HG02943 (cell line): ENCODE measurements around the gene DISC1.
A peak's percentile ranks its signal among the peaks of the same experiment; 100 is the strongest.

Source experiments
- ATAC-seq: cut with Tn5 transposase; IDR thresholded peaks from one replicate; pipeline ENCODE4 v1.9.1; 2021; ENCODE audit warnings: mild to moderate bottlenecking, low read depth, moderate library complexity; ENCODE audit not compliant: unreplicated experiment

DISC1 gene

DNA sequence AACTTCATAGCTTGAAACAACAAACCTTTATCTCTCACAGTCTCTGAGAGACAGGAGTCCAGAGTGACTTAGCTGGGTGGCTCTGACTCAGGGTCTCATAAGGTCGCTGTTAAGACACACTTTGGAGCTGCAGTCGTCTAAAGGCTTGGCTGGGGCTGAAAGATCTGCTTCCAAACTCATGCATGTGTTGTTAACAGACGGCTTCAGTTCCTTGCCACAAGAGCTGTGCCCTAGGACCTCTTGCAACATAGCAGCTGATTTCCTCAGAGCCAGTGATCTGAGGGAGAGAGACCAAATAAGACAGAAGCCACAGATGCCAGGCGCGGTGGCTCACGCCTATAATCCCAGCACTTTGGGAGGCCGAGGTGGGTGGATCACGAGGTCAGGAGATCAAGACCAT is 176.8 kb downstream of the DISC1 start:
- ATAC-seq = no peak

GRCh38 chr1:231806623-231807495 is 180.3 kb downstream of the DISC1 start:
- ATAC-seq = peak; percentile 71

GRCh38 chr1:231807541-231807940 is 181.0 kb downstream of the DISC1 start:
- ATAC-seq = no peak

DNA sequence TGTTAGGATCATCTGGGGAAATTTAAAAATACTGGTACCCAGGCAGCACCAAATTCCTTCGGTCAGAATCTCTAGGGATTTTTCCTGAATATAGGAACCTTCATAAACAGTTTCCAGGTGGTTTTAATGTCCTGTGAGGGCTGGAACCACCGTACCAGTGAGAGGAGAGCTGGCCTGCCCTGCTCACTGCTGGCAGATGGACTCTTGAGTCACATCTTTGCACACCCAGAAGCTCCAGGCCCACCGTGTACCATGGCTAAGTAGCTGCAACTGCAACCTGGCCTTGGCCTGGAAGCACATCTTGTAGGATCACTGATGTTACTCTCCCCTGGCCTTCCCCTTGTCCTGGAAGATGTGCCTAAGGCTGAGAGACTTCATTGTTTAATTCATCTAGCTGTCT is 181.5 kb downstream of the DISC1 start:
- no peak for ATAC-seq

- no peak for ATAC-seq
These were observed 182.4 kb downstream of the DISC1 start for GRCh38 chr1:231808990-231809389.

DNA sequence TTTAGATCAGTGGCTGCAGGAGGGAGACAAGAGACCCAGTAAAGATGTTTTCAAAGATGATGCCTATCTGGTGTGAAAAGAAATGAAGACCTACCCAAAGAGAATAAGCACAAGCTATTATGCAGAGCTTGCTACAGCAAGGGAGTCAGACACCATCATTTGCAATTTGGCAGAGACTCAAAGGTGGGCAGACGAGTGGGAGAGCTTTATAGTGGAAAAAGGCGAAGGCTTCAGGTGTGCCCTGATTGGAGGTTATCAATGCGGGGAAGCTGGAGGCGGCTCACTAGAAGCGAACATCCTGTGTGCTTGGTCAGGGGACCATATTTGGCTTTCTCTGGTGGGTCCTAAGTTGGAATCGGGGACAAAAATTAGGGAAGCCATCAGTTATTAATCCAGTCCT is 183.8 kb downstream of the DISC1 start:
- ATAC-seq = no peak

DNA sequence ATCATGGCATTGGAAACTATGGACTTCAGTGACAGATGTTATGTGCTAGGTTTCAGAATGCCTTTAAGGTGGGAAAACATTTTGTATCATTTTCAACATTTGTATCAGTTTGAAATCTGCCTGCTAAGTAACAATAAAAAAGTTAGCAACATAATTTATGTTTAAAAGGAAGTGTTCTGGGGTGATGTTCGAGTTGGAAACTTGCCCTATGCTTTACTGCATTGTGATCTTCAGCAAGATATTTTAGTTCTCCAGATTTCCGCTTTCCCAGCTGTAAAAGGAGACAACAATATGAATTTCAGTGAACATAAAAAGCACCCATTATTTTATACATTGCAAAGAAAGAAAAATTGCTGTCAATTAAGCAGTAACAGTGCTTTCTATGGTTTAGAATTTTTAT is 187.4 kb downstream of the DISC1 start:
- no peak for ATAC-seq

- no peak for ATAC-seq
These were observed 187.9 kb downstream of the DISC1 start for GRCh38 chr1:231814521-231814920.

DNA sequence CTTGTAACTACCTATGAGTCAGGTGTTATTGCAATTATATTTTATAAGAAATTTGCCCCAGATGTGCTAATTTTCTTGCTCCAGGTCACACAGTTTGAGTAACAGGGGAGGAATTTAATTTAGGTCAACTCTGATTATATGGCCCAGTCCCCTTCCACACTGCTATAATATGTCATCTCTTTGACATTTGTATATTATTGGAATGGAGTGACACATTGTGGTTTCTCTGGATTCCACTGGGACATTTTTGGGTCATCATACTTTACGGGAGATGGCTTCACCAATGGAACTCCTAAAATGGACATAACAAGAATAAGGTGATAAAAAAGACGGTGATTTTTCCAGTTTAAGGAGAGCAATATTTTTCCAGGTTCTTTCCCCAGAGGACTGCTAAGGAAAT is 191.2 kb downstream of the DISC1 start:
- no peak for ATAC-seq

DNA sequence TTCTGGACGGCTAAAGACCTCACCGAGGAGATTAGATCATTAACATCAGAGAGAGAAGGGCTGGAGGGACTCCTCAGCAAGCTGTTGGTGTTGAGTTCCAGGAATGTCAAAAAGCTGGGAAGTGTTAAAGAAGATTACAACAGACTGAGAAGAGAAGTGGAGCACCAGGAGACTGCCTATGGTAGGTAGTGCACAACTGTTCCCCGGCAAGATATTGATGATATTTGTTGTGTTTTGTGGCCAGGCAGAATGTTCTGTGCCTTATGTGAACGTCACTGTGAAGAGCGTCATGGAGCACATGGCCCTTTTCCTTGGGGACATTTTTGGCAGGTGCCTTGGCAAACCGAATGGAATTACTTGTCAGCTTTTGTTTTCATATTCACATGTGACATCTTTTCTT is 191.7 kb downstream of the DISC1 start:
- ATAC-seq = no peak

- no peak for ATAC-seq
These were observed 194.7 kb downstream of the DISC1 start for GRCh38 chr1:231821281-231821680.

DNA sequence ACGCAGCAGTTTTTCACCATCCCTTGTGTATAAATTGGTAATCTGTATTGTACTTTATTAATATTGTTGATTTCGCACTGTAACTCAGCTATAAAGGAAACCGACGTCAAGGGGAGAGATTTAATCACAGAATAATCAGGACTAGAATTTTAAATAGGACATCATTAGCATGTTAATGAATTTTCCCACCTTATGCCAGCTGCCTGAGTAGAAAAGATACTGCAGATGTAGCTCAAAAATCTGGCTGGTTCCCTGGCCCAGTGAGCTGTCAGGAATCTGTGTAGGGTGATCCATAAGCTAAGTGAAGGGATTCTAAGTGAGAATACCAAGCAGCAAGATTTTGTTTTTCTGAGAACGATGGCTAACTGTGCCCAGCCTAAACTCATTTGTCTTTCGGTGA is 195.5 kb downstream of the DISC1 start:
- no peak for ATAC-seq

- ATAC-seq = no peak
These were observed 200.0 kb downstream of the DISC1 start for GRCh38 chr1:231826566-231826965.

- no peak for ATAC-seq
These were observed 200.9 kb downstream of the DISC1 start for GRCh38 chr1:231827337-231828105.

DNA sequence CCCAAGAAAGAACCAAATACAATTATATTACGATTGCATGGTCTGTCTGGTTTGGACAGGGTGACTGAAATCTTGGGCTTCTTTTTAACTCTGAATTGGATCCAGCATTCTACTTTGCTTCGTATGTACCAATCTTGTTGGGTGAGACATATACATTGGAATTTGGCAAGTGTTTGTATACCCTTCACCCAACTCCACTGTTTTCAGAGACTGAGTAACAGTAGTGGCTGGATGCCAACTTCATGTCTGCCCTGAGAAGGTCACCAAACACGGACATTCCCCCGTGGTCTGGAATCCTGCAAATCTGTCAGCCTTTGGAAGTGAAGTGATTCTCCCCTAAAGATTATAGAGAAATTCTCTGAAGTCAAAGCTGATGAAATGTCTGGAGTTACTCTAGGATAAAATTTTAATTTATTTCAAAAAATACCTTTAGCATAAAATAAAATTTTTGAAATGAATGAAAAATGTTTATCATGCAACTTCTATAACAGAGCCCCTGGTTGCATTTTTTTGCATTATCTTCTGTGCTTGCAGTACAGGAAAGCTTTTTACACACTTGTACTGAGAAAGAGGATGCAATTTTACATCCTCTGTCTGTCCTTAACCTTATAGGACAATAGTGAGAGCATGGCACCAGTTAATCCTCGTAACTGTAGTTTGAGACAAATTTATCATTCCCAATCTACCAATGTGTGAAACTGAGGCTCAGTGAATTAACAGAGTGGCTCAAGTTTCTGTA is 201.8 kb downstream of the DISC1 start:
- no peak for ATAC-seq

- no peak for ATAC-seq
These were observed 202.7 kb downstream of the DISC1 start for GRCh38 chr1:231829332-231829731.

GRCh38 chr1:231836227-231836893 is 209.8 kb downstream of the DISC1 start:
- no peak for ATAC-seq

DNA sequence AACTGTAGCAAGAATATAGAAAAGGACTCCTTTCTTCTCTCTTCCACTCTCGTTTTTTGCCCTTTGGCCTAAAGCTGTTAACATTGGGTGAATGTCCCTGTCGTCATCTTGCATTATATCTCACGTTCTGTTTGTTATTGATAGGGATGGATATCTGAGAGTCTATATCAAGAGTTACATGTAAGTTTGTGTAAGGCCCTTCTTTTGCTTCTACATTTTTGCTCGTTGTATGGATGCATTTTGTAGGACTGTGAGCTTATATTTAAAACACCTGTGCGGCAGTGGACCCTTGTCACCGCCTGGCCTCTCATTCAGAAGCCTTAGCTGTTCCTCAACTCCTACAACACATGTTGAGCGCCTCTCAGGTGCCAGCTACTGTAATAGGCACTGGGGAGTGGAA is 211.9 kb downstream of the DISC1 start:
- ATAC-seq = no peak

DNA sequence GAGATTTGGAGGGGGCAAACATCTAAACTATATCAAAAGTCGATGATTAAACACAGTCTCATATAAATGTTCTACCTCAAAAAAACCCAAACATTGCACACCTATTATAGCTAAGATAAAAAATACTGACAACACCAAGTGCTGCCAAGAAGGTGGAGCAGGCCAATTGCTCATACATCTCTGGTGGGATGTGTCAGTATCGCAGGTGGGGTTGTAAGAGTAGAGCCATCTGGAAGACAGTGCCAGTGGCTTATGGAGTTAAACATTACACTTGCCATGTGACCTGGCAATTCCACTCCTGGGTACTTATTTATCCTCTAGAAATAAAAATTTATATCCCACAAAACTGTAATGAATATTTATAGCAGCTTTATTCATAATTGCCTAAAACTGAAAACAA is 213.4 kb downstream of the DISC1 start:
- ATAC-seq = no peak

DNA sequence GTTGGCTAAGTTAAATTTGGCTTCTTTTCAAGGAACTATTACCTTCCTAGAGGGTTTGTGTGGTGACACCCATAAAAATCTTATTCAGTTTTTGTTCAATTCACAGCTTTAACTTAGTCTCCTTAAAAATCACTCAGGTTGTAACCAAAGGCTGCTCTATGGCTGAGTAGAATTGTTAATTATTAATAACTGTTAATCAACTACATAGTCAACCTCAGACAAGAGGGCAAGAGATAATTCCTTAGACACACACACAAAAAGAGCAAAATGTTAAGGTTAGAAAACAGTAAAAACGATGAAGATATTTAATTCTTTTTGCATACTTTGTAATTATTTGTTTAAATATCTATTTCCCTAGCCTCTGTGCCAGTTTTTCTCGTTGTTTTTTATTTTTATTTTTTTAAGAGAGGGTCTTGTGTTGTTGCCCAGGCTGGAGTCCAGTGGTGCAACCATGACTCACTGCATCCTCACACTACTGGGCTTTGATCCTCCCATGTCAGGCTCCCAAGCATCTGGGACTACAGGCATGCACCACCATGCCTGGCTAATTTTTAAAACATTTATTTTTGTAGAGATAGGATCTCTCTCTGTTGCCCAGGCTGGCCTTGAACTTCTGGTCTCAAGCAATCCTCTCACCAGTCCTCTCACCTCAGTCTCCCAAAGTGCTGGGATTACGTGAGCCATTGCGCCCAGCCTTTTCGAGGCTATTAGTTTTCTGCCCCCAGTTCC is 215.2 kb downstream of the DISC1 start:
- no peak for ATAC-seq
